Inflammatory macrophage treated with lipopolysaccharide for 1 hour (primary cell): ENCODE measurements around the gene SCO1.
"Not testable (repeated sequence)": the region's sequence is repeated elsewhere in the genome, so short reads cannot be mapped to it uniquely, and the experiment has no call there.

Experiments used
- DNase-seq, 2 donors: peaks; one replicate each; pipeline ENCODE4 v3.0.0-alpha.2; 2020 to 2022

The SCO1 gene

DNA sequence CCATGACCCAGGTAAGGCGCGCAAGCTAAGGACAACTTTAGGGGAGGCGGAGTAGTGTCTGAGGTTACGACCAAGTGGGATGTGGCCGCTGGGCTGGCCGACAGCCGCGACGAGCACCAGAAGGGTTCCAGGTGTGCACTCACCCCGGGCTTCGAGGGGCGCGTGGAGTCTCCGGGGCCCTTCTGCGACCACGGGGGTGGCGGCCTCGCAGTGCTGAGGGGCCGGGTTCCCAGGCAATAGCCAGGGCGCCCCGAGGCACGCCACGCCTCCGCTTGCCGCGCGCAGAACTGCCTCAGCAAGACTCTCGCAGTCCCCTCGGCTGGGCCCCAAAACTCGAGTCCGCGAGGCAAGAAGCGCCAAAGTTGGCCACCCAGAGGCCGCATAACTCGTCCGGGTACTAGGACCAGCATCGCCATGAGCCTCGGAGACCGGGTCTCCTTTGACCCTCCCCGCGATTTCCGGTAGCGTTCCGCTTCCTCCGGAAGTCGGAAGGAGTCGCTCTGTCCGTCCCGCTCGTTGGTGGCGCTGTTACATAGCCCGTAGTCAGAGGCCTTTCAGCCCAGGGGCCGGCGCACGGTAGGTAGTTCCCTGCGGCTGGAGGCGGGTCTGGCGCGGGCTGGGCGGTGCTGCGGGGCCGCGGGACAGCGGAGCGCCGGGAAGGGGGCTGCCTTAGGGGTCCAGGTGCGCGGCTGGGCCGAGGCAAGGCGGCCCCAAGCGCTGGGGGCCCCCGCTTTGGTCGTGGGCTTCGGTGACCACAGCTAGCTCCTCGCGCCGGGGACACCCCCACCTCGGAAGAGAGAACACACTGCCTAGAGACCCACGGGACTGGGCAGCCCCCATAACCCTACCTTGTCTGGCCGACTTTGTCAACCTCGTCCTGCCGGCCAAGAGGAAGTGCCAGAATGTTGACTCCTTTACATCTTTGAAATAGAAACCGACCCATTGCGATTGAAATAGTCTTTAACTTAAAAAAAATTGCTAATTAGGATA, at the start of gene SCO1, which contains the start of gene ADPRM:
Gene SCO1 (minus strand): TSS at position 442 of the 990 bp plus-strand sequence. CDS start 26 bp downstream, at position 416.
Gene ADPRM (plus strand): TSS at position 503 of the 990 bp plus-strand sequence. CDS start 7,333 bp downstream, outside the sequence.
- peak; percentile 92 to 93 for DNase-seq

DNA sequence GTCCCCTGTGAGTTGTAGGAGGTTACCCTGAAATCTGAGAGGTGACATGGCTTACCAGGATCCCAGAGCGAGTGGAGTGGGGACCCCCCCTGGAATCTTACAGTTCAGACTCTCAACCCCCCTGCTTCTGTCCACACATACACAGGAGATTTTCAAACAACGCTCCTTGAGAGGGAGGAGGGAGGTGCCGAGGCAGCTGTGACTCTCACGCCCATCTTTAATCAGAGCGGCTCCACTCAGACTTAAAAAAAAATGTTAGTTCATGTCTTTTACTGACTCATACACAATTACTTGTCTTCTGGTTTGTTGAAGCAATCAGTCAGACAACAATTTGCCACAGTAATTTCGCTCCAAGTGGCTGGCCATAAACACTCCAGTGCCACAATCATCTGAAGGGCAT, 47.9 kb upstream of the SCO1 start:
- no peak for DNase-seq

DNA sequence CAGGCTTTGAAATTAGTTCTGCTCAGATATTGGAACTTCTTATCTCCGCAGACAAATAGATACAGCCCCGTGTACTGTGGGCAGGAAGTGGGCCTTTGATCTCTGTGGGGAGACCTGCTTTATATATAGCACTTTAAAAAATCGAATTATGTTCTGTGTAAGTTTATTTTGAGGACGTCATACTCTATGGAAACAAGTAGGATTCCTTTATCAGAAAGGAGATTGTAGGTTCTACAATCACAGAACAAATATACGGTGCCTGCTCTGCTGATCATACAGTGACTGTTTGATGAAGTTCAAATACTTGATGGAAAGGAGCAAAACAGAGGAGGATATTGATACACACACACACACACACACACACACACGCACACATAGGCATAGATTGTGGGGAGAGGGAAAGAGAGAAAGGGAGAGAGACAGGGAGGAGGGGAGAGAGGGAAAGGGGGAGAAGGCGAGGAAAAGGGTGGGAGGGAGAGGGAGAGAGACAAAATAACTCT, 47.2 kb upstream of the SCO1 start:
- no peak for DNase-seq

DNA sequence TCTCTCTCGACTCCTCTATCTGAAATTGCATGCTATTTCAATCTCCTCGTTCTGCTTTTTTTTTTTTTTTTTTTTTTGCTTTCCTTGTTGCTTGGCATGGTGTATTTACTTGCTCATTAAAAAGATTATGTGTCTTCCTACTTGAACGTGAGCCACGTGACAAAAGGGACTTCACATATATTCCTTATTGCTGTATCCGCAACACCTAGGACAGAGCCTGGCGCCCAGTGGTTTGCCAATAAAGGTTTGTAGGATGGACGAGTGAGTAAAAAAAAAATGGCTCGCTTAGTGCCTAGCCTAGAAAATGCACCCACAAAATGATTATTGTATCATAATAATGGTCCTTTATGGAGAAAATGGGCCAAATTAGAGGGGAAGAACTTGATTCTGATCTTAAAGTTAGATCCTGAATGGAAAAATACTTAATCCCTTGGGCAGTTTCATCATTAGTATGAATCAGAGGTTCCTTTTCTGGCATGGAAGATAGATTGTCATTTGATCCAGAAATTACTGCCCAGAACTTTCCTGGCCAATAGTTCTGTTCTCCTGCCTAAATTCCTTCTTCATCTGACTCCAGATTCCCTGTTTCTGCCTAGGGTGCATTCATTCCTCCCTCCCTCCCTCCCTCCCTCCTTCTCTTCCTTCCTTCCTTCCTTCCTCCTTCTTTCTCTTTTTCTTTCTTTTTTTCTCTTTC, 46.1 kb upstream of the SCO1 start:
- DNase-seq, result no peak

DNA sequence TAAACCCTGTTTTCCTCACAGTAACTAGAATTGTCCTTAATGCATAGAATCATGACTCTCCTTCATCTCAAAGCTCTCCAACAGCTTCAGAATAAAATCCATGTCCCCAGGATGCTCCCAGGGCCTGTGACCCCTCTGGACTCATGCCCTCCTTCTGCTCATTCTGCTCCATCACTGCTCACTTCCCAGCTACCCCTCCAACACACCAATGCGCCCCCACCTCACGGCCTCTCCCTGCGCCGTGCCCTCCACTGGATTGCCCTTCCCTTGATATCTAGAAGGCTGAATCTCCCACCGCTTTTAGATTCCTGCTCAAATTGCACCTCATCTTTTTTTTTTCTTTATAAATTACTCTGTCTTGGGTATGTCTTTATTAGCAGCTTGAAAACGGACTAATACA, 45.1 kb upstream of the SCO1 start:
- DNase-seq, result no peak

DNA sequence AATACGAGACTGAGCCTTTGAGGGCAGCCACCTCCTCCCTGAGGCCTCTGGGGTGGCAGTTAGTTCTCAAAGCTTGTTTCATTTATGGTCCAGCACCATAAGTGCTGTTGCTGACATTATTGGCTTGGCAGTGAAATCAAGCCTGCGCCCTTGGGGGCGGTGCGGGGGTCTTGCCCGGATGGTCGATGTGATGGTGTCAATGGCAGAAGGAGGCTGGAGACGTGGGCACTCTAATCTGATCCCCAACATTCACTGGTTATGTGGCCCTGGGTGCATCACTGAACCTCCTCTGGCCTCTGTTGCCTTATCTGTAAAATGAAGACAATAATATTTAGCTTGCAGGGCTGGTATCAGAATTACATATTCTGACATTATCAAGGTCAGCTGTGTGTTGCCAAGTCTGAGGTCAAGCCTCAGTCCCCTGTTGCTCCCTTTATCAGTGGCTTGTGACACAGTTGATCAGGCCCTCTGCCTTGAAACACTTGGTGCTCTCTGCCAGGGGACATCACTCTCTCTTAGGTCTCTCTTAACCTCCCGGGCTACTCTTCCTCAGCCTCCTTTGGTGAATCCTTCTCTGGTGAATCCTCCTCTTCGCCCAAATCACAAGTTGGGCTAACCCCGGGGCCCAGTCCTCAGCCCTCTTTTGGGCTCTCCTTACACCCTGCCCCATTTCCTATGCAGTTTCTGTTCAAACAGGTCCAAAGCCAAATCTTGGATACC, 44.2 kb upstream of the SCO1 start:
- DNase-seq, result no peak

DNA sequence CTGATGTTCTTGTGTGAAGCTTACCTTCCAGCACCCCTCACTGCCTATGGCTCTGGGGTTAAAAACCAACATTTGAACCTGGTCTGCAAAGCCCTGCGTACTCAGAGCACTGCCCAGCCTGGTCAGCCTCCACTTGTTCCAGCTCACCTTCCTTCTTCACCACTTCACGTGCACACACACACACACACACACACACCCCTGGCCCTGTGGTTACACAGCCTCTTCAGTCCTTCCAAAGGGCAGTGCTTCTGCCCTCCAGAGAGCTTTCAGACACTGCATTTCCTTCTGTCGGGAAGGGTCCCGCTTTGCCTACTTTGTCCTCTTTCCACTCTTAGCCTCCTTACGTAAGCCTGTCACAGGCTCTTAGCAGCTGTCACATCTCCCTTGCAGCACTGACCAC, 42.1 kb upstream of the SCO1 start:
- no peak for DNase-seq

DNA sequence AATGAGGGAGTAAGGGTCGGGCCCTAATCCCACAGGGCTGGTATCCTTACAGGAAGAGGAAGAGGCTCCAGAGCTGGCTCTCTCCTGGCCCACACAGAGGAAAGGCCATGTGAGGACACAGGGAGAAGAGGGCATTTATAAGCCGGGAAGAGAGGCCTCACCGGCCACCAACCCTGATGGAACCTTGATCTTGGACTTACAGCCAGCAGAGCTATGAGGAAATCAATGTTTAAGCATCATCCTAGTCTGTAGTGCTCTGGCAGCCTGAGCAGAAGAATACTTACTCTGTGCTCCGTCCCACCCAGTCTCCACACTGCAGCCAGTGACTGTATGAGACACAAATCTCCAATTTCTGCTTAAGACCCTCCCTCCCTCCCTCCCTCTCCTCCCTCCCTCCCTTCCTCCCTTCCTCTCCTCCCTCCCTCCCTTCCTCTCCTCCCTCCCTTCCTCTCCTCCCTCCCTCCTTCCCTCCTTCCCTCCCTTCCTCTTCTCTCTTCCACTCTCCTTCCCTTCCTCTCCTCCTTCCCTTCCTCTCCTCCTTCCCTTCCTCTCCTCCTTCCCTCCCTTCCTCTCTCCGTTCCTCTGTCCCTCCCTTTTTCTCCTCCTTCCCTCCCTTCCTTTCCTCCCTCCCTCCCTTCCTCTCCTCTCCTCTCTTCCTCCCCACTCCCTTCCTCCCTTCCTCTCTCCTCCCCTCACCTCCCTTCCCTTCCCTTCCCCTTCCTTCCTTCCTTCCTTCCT, 41.4 kb upstream of the SCO1 start:
- no peak for DNase-seq

DNA sequence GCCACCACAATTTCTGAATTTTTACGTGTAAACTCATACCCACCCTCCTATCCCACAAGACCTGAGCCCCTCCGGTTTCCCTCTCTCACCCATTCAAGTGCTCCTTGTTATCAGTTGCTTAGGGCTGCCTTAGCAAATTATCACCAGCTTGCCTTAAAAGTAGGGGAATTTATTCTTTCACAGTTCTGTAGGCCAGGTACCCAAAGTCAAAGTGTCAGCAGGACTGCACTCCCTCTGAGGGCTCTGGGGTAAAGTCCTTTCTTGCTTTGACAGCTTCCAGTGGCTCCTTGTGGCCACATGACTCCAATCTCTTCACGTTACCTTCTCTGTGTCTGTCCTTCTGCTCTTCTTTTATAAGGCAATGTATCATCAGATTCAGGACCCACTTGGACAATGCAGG, 40.4 kb upstream of the SCO1 start:
- DNase-seq, result no peak

DNA sequence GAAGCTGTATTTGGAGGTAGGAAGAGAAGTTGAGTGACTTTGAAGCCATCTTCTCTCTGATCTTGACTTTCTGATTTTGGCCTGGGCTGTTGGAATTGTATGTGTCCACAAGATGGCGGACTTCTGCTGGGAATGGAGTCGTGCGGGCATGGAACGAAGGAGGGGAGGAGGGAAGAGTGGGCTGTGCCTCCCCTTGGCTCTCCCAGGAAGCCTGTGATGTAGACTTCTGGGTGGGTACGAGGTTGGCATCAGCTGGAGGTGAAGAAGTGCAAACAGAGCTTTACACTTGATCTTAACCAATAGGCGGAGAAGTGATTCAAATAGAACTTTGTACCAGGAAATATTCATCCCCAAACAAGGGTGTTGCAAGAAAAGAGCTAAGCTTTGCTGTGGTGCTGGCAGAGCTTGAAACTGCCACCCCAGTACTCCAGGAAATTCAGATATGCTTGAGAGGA, 39.9 kb upstream of the SCO1 start:
- DNase-seq, result peak; percentile 26 to 50

DNA sequence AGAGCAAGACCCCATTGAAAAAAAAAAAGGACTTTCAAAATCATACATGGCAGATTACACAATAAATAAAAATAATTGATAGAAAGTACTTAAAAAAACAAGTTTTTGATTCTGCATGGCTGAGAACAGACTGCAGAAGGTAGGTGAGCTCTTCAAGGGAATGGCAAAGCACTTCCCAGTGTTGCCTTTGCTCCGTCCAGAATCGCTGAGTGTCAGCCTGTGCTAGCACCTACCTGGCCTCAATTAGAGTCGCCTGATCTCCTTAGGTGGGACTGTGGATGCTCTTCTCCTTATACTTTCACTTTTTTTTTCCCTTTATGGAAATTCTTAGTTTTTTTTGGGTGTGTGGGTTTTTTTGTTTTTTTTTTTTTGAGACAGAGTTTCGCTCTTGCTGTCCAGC, 38.5 kb upstream of the SCO1 start:
- DNase-seq, result no peak

DNA sequence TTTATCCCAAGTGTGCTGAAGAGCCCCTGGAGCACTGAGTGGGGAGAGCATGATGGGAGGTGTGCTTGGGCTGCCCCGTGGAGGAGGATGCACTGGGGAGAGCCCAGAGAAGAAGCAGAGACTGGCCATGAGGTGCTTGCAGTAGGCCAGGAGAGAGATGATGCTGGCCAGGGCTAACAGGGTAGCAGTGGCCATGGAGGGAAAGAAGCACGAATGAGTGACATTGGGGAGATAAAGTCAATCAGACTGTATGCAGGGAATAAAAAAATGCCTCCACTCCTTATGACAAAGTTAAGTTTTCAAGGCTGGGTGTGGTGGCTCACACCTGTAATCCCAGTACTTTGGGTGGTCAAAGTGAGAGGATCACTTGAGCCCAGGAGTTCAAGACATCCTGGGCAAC, 37.9 kb upstream of the SCO1 start:
- DNase-seq, result no peak

DNA sequence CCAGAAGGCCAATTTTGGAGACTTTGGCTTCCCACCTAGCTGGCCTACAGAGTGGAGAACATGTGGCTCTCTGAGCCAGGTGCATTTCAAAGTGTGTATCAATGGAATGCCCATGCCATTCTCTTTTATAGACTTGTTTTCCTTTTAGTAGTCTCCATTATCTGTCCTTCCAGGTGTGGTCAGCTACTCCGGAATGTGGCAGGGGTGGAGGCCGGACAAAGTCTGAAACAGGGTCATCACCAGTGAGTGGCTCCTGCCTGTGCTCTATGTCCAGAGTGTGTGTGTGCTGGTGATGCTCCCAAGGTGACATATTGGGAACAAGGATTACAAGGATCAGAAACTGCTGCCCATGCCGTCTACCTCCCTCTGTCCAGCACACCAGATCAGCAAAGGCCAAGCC, 36.3 kb upstream of the SCO1 start:
- no peak for DNase-seq

DNA sequence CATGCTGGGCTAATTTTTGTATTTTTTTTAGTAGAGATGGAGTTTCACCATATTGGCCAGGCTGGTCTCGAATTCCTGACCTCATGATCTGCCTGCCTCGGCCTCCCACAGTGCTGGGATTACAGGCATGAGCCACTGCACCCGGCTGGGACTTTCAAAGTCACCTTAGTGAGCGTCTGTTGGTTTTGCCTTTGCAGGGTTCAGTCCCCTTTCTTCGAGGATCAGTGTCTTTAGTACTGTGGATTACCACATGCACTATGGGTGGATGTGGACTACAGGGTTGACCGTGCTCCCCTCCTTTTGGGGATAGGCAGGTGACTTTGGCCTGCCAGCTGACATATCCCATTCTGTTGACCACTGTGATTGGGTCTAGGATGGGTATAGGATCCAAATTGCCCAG, 34.8 kb upstream of the SCO1 start:
- not testable (repeated sequence) for DNase-seq

DNA sequence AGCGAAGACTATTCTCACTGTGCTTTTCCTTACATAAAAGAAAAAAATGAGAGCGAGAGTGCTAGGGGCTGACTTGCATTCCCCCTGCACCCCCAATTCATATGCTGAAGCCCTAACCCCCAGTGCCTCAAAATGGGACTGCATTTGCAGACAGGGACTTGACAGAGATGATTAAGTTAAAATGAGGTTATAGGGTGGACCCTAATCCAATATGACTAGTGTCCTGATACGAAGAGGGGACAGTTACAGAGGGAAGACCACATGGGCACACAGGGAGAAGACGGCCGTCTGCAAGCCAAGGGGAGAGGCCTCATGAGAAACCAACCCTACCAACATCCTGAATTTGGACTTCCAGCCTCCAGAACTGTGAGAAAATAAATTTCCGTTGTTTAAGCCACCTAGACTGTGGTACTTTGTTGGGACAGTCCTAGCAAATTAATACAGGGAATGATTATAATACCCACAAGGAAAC, 34.1 kb upstream of the SCO1 start:
- DNase-seq, result no peak

DNA sequence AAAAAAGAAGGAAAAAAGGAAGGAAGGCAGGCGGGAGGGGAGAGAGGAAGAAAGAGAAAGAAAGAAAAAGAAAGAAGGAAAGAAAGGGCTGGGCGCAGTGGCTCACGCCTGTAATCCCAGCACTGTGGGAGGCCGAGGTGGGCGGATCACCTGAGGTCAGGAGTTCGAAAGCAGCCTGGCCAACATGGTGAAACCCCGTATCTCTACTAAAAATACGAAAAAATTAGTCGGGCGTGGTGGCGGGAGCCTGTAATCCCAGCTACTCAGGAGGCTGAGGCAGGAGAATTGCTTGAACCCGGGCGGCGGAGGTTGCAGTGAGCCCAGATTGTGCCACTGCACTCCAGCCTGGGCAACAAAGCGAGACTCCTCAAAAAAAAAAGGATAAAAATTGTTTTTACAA, 32.9 kb upstream of the SCO1 start:
- DNase-seq, result not testable (repeated sequence)

DNA sequence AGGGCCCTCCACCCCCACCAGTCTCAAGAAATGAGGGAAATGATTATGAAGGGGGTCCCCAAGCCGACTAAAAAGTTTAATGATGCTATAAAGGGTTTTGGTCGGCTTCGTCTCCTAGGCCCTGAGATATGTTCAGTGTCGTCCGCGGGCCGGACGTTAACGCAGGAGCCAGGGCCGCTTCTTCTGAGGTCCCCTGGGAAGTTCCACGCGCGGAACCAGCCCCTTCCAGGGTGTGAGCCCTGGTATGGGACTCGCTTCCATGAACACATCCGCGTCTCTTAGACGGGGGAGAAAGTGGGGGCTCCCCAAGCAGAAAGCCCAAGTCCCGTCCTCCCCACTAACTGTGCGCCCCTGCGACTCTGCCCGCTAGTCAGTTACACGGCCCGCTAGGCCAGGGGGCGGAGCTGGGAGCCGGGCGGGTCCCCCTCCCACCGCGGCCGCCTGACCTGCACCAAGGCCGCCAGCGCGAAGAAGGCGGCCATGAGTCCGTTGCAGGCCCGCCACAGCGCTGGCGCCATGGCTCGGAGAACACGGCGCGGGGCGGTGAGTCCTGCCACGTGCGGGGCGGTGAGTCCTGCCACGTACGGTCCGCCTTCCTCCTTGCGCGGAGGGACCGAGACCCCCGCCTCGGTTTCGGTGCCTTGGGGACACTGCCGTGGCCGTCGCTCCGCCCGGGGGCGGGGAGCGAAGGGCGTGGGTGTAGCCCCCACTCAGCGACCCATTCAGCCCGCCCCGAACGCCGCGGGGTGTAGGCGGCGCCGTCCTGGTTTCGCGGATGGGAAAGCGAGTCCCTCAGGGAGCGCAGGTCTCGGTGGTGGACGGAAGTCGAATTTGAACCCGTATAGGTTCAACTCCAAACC, 32.2 kb upstream of the SCO1 start, which contains the start of gene TMEM220:
Gene TMEM220 (minus strand): TSS at position 690 of the 860 bp plus-strand sequence. CDS start 172 bp downstream, at position 518.
- DNase-seq, result peak; percentile 42 to 63

DNA sequence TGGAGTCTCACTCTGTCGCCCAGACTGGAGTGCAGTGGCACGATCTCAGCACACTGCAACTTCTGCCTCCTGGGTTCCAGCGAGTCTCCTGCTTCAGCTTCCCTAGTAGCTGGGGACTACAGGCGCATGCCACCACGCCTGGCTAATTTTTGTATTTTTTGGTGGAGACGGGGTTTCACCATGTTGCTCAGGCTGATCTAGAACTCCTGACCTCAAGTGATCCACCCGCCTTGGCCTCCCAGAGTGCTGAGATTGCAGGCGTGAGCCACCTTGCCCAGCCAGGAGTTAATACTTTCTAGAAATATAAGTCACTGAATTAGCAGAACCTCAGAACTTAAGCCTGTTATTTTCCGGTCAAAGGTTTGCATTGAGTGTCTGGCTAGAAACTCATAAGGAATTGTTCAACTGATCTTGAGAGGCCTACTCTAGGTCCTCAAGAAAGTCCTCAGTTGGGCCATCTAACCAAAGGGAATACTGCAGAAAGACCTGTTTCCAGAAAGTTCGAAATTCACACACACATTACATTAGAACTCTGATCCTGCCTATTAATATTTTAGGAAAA, 31.1 kb upstream of the SCO1 start:
- DNase-seq, result no peak

DNA sequence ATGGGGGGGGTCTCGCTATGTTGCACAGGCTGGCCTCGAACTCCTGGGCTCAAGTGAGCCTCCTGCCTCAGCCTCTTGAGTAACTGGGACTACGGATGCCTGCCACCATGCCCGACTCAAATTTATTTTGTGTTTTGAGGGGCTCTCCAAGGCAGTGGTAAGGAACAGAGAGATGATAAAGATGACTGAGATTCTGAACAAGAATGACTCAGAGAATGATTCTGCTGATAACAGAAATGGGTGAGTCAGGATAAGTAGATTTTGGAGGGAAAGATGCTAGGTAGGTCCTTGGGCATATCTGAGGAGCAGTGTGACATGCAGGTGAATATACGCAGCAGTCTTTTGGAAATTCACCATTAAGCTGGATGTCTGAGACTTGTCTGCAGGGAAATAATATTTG, 29.9 kb upstream of the SCO1 start:
- DNase-seq, result no peak

DNA sequence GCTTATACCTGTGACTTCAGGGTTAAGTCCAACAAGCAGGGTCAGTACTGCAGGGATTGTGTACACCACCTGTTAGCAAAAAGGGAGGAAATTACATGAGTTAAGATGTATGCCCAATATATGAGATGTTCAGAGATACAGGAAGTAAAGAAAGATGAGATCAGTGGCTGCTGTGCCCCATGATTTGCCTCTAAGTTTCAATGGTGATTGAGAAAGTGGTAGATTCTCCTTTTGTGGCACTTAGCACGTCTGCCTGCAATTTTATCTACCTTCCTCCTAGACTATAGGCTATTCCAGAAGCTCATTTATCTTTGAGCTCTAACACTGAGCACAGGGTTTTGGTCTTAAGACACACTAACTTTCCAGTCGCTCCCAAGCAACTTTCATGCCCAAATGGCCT, 28.9 kb upstream of the SCO1 start:
- peak; percentile 6 to 29 for DNase-seq

DNA sequence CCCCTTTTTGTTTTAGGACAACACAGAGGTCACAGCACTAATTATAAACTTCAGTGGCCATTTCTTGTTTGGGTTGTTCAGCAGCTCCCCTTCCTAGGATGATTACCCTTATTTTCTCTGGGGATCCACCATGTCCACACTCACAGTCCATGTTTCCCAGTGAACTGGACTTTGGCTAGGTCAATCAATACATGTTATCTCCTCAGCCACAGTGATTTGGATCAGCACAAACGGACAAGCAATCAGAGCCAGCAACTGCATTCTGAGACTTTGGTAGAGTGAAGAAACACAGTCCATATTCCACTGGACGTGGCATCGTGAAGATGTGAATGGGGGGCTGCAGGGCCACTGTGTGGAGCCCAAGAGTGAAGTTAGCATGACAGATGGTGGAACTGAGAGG, 27.9 kb upstream of the SCO1 start:
- no peak for DNase-seq
